ENCODE measurements around the gene PFDN4. TPM values are rescaled to one million over a fixed set of nuclear protein-coding genes. Genes with fewer than 3 reads are reported as not detected.

The PFDN4 gene
- 36.2 and 40.3 TPM in 2 replicates for total RNA-seq

GRCh38 chr20:54207743-54208547 lies at the start of gene PFDN4:
Gene PFDN4 (plus strand): TSS chr20:54208087. CDS start chr20:54208101, 14 bp downstream.

GRCh38 chr20:54173653-54174456 lies 34.0 kb upstream of the PFDN4 start, which contains the start of gene CYP24A1:
Gene CYP24A1 (minus strand): TSS chr20:54173986. CDS start chr20:54173579, 407 bp downstream.

Other genes with a start within 250 kb of the PFDN4 start
- gene BCAS1, start 137.5 kb upstream of the PFDN4 start, total RNA-seq = 0.17 TPM in 1 of 2 replicates, not detected in the other
- not detected in 2 replicates for gene CYP24A1, start 34.1 kb upstream of the PFDN4 start, total RNA-seq